ENCODE results near the gene MAB21L1. TPM values are rescaled to one million over a fixed set of nuclear protein-coding genes. Genes with fewer than 3 reads are reported as not detected.

Gene MAB21L1
- total RNA-seq, 4 donors from 2014 or later: 0.53 to 4.1 (median 0.80) TPM; not detected in 1

GRCh38 chr13:35512271-35512920 is 35.9 kb upstream of the MAB21L1 start:
- Histone ChIP-seq H3K4me3 (no peak overlapping the region), H3K27me3 (no peaks in the 10 kb centered on the region), H3K9me3 (no peaks in the 10 kb centered on the region), H3K4me1 (no peaks in the 10 kb centered on the region), H3K27ac (no peak overlapping the region), H3K36me3 (no peaks in the 10 kb centered on the region)
- TF ChIP-seq CTCF (IDR thresholded peaks at IDR 0.05) (no peak), POLR2A (IDR thresholded peaks at IDR 0.05) (no peak)
- no peak for DNase-seq

GRCh38 chr13:35502456-35502855 is 26.0 kb upstream of the MAB21L1 start:
- Histone ChIP-seq H3K27me3 (no peaks in the 10 kb centered on the region), H3K4me1 (no peaks in the 10 kb centered on the region), H3K27ac (no peak overlapping the region), H3K36me3 (no peaks in the 10 kb centered on the region), H3K4me3 (no peak overlapping the region), H3K9me3 (no peaks in the 10 kb centered on the region)
- DNase-seq: no peak
- TF ChIP-seq POLR2A (IDR thresholded peaks at IDR 0.05): no peak
- TF ChIP-seq CTCF (IDR thresholded peaks at IDR 0.05): no peak

GRCh38 chr13:35501661-35502235 is 25.3 kb upstream of the MAB21L1 start:
- no peaks in the 10 kb centered on the region for H3K36me3 ChIP-seq
- no peaks in the 10 kb centered on the region for H3K27me3 ChIP-seq
- no peaks in the 10 kb centered on the region for H3K9me3 ChIP-seq
- no peak overlapping the region for H3K4me3 ChIP-seq
- no peak overlapping the region for H3K27ac ChIP-seq
- H3K4me1 ChIP-seq: no peaks in the 10 kb centered on the region
- TF ChIP-seq CTCF (IDR thresholded peaks at IDR 0.05): no peak
- no peak for TF ChIP-seq POLR2A (IDR thresholded peaks at IDR 0.05)
- DNase-seq: no peak

GRCh38 chr13:35500144-35500543 is 23.7 kb upstream of the MAB21L1 start:
- no peaks in the 10 kb centered on the region for H3K4me1 ChIP-seq
- H3K36me3 ChIP-seq: no peaks in the 10 kb centered on the region
- no peak overlapping the region for H3K4me3 ChIP-seq
- H3K9me3 ChIP-seq: no peaks in the 10 kb centered on the region
- TF ChIP-seq POLR2A (IDR thresholded peaks at IDR 0.05) (no peak), CTCF (IDR thresholded peaks at IDR 0.05) (no peak)
- DNase-seq: no peak
- no peaks in the 10 kb centered on the region for H3K27me3 ChIP-seq
- no peak overlapping the region for H3K27ac ChIP-seq

GRCh38 chr13:35499676-35500075 is 23.2 kb upstream of the MAB21L1 start:
- TF ChIP-seq CTCF (IDR thresholded peaks at IDR 0.05) (no peak), POLR2A (IDR thresholded peaks at IDR 0.05) (no peak)

More at GRCh38 chr13:35499676-35500075, 23.2 kb upstream of the MAB21L1 start:
- no peaks in the 10 kb centered on the region for H3K36me3 ChIP-seq
- DNase-seq: no peak
- no peaks in the 10 kb centered on the region for H3K27me3 ChIP-seq
- H3K4me3 ChIP-seq: no peak overlapping the region
- H3K9me3 ChIP-seq: no peaks in the 10 kb centered on the region
- no peak overlapping the region for H3K27ac ChIP-seq
- no peaks in the 10 kb centered on the region for H3K4me1 ChIP-seq
